Large intestine (tissue), 3 donors: ENCODE measurements around the gene INHBB. TPM values are rescaled to one million over a fixed set of nuclear protein-coding genes. Genes with fewer than 3 reads are reported as not detected.
"Not testable (repeated sequence)": the region's sequence is repeated elsewhere in the genome, so short reads cannot be mapped to it uniquely, and the experiment has no call there.

Source experiments
- DNase-seq, 2 donors: peaks; one replicate each; pipeline versions ENCODE4 v3.0.0 to v3.0.0-alpha.2; 2013
- H3K27ac ChIP-seq: one replicate; pipeline ENCODE4 v1.5.1; 2013; ENCODE audit warnings: low read length
- H3K27me3 ChIP-seq: 2 replicates; pipeline ENCODE4 v1.6.1; 2013; ENCODE audit warnings: low read length; ENCODE audit not compliant: control insufficient read depth, insufficient read depth
- H3K36me3 ChIP-seq: 2 replicates; pipeline ENCODE4 v1.6.1; 2013; ENCODE audit warnings: low read length; ENCODE audit not compliant: control insufficient read depth, insufficient read depth
- H3K4me1 ChIP-seq: one replicate; pipeline ENCODE4 v1.6.1; 2013; ENCODE audit warnings: low read length; ENCODE audit not compliant: control insufficient read depth, insufficient read depth
- H3K4me3 ChIP-seq: one replicate; pipeline ENCODE4 v1.5.1; 2013; ENCODE audit warnings: low read length
- H3K9me3 ChIP-seq: one replicate; pipeline ENCODE4 v1.6.1; 2013; ENCODE audit warnings: mild to moderate bottlenecking, low read depth, low read length, moderate library complexity; ENCODE audit not compliant: control insufficient read depth
- WGBS: methylation state at CpG from one replicate; pipeline ENCODE4 v1.1.5; 2013; ENCODE audit warnings: low lambda C conversion rate; ENCODE audit not compliant: insufficient coverage; 5-methylcytosine and 5-hydroxymethylcytosine counted together
- polyA plus RNA-seq: library from polyadenylated mRNA; unstranded; fragments of 120-200 nt; gene quantifications from one replicate; pipeline ENCODE4 v1.2.1, GENCODE V29; 2013

Gene INHBB
- polyA plus RNA-seq, 1 donor = 0.19 TPM

- peaks cover 38% of the 10 kb centered on the region for H3K27me3 ChIP-seq
- no peaks in the 10 kb centered on the region for H3K36me3 ChIP-seq
- no CpG with 5 or more reads among the region's 5 CpGs for WGBS
- peaks cover 5% of the 10 kb centered on the region for H3K4me1 ChIP-seq
- no peak overlapping the region for H3K4me3 ChIP-seq
- H3K9me3 ChIP-seq = no peaks in the 10 kb centered on the region
- H3K27ac ChIP-seq = no peak overlapping the region
- DNase-seq = no peak
These were observed 29.9 kb upstream of the INHBB start for GRCh38 chr2:120316071-120316470.

- H3K36me3 ChIP-seq = no peaks in the 10 kb centered on the region
- H3K9me3 ChIP-seq = no peaks in the 10 kb centered on the region
- no peak for DNase-seq
- H3K27me3 ChIP-seq = peaks cover 38% of the 10 kb centered on the region
- H3K27ac ChIP-seq = no peak overlapping the region
- H3K4me1 ChIP-seq = peaks cover 5% of the 10 kb centered on the region
- WGBS = 100% methylated on average over 1 of the region's 15 CpGs
- H3K4me3 ChIP-seq = no peak overlapping the region
These were observed 29.3 kb upstream of the INHBB start for GRCh38 chr2:120316528-120317179.

- H3K9me3 ChIP-seq = no peaks in the 10 kb centered on the region
- H3K36me3 ChIP-seq = no peaks in the 10 kb centered on the region
- no peak overlapping the region for H3K27ac ChIP-seq
- peaks cover 5% of the 10 kb centered on the region for H3K4me1 ChIP-seq
- no peak for DNase-seq
- no peak overlapping the region for H3K4me3 ChIP-seq
- H3K27me3 ChIP-seq = peaks cover 41% of the 10 kb centered on the region
These were observed 28.8 kb upstream of the INHBB start for GRCh38 chr2:120317180-120317533.

- no peak overlapping the region for H3K27ac ChIP-seq
- H3K36me3 ChIP-seq = no peaks in the 10 kb centered on the region
- peaks cover 1% of the 10 kb centered on the region for H3K4me1 ChIP-seq
- 100% methylated on average over 1 of the region's 8 CpGs for WGBS
- H3K27me3 ChIP-seq = peaks cover 47% of the 10 kb centered on the region
- no peak for DNase-seq
- H3K9me3 ChIP-seq = no peaks in the 10 kb centered on the region
- no peak overlapping the region for H3K4me3 ChIP-seq
These were observed 28.0 kb upstream of the INHBB start for GRCh38 chr2:120317916-120318315.

GRCh38 chr2:120318626-120319025, 27.3 kb upstream of the INHBB start:
- Histone ChIP-seq H3K4me1 (no peaks in the 10 kb centered on the region), H3K4me3 (no peak overlapping the region), H3K27ac (no peak overlapping the region), H3K9me3 (no peaks in the 10 kb centered on the region), H3K27me3 (peaks cover 47% of the 10 kb centered on the region), H3K36me3 (no peaks in the 10 kb centered on the region)
- no peak for DNase-seq
- WGBS = no CpG with 5 or more reads among the region's 8 CpGs

GRCh38 chr2:120319123-120319522, 26.8 kb upstream of the INHBB start:
- no CpG with 5 or more reads among the region's 10 CpGs for WGBS

GRCh38 chr2:120319686-120320317, 26.1 kb upstream of the INHBB start:
- no CpG with 5 or more reads among the region's 18 CpGs for WGBS

More at GRCh38 chr2:120319123-120319522, 26.8 kb upstream of the INHBB start:
- Histone ChIP-seq H3K36me3 (no peaks in the 10 kb centered on the region), H3K27me3 (peaks cover 43% of the 10 kb centered on the region), H3K4me1 (no peaks in the 10 kb centered on the region), H3K9me3 (no peaks in the 10 kb centered on the region), H3K27ac (no peak overlapping the region), H3K4me3 (no peak overlapping the region)
- DNase-seq = no peak

GRCh38 chr2:120320318-120320851, 25.6 kb upstream of the INHBB start:
- Histone ChIP-seq H3K4me3 (no peak overlapping the region), H3K36me3 (no peaks in the 10 kb centered on the region), H3K27ac (no peak overlapping the region), H3K4me1 (no peaks in the 10 kb centered on the region), H3K27me3 (peaks cover 30% of the 10 kb centered on the region), H3K9me3 (no peaks in the 10 kb centered on the region)
- 87% methylated on average over 3 of the region's 10 CpGs for WGBS
- no peak for DNase-seq

More at GRCh38 chr2:120319686-120320317, 26.1 kb upstream of the INHBB start:
- Histone ChIP-seq H3K9me3 (no peaks in the 10 kb centered on the region), H3K4me1 (no peaks in the 10 kb centered on the region), H3K4me3 (no peak overlapping the region), H3K27ac (no peak overlapping the region), H3K36me3 (no peaks in the 10 kb centered on the region), H3K27me3 (peaks cover 36% of the 10 kb centered on the region)
- no peak for DNase-seq

GRCh38 chr2:120320887-120321556, 24.9 kb upstream of the INHBB start:
- not testable (repeated sequence) for DNase-seq, H3K27ac ChIP-seq, H3K4me3 ChIP-seq, H3K4me1 ChIP-seq, H3K9me3 ChIP-seq, H3K36me3 ChIP-seq
- peaks cover 30% of the 10 kb centered on the region for H3K27me3 ChIP-seq
- no CpG with 5 or more reads among the region's 5 CpGs for whole genome bisulfite sequencing

- H3K4me1 ChIP-seq = no peaks in the 10 kb centered on the region
- no peak overlapping the region for H3K27ac ChIP-seq
- H3K9me3 ChIP-seq = no peaks in the 10 kb centered on the region
- peaks cover 32% of the 10 kb centered on the region for H3K27me3 ChIP-seq
- DNase-seq = no peak
- no peak overlapping the region for H3K4me3 ChIP-seq
- no CpG with 5 or more reads among the region's 10 CpGs for WGBS
- H3K36me3 ChIP-seq = no peaks in the 10 kb centered on the region
These were observed 24.1 kb upstream of the INHBB start for GRCh38 chr2:120321721-120322284.
